GM19239 (cell line): ENCODE measurements around the gene PANK4.

ENCODE experiments used
- DNase-seq: peaks from one replicate; pipeline ENCODE4 v3.0.0; 2011; ENCODE audit warnings: low spot score; ENCODE audit not compliant: insufficient read length
- FAIRE-seq: peaks from 2 replicates; lab custom pipeline; 2011; peaks lifted over from hg19 to GRCh38; lab: Jason Lieb, UNC

The PANK4 gene

GRCh38 chr1:2516946-2517345 lies 9.4 kb downstream of the PANK4 start:
- FAIRE-seq, result no peak
- no peak for DNase-seq

DNA sequence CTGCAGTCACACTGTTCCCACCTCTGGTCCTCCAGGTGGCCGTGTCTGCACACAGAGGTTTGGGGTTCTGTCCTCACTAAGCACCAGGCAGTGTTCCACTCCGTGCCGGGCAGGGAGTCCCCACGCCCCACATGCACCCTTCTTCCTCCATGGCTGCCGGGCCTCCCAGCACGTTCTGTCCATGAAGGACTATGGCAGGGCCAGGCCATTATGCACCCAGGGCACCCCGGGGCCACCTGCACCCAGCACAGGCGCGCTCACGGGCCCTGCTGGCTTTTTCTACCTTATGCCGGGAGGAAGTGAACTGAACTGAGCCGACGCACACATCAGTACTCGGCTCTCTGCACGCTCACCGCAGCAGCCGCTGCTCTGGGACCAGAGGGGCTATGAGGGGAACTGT lies 10.3 kb downstream of the PANK4 start:
- FAIRE-seq (no peak), DNase-seq (no peak)

GRCh38 chr1:2515763-2516080 lies 10.7 kb downstream of the PANK4 start:
- DNase-seq (no peak), FAIRE-seq (no peak)

GRCh38 chr1:2514863-2515762 lies 11.3 kb downstream of the PANK4 start:
- FAIRE-seq (no peak), DNase-seq (no peak)

DNA sequence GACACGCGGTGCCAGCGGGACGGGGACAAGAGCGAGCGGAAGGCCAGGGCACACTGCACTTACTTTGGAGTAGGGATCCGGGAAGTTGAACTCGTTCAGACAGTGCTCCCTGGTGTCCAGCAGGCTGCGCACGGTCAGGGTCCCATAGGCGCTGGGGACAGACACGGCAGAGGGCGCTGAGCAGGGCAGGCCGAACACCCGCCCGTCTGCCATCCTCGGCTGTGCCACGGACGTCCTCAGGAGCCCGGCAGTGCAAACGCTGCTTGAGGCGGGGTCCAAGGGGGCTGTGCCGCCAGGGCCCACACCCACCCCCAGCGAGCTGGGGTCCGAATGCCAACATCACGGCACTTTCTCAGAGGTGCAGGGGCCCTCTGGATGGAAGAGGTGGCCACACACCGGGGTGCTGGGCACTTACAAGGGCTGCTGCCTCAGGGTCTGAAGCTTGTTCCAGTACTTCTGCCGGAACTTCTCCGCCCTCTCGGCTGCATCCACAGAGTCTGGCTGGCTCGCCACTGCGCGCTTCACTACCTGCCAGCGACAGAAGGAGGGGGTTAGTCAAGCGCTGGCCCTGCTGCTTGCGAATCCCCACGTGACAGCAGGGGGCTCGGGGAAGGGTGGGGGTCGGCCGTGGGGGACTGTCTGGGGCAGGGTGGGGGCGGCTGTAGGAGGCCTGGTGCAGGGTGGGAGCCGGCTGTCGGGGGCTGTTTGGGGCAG lies 12.3 kb downstream of the PANK4 start:
- FAIRE-seq, result no peak
- DNase-seq, result no peak

DNA sequence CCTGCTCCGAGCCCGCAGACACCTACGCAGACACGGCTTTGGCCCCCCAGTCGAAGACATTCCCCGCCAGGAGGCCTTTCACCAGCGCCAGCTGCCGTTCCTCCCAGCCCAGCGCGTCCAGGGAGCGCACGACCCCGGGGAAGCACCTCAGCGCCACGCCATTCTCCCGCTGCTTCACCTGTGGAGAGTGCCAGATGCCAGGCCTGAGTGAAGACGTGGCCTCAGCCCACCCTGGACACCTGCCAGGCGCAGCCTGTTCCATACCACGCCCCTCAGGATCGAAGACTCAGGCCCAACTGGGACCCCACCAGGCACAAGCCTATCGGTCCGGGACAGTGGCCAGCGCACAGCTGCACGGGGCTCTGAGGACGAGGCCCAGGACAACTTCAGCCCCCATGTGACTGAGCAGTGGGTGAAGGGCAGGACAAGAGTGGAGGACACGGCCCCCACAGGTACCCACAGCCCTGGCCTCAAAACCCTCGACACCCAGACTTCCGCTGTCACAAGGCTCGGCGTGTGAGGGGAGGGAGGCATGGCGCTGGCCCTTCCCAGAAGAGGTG lies 13.5 kb downstream of the PANK4 start:
- no peak for FAIRE-seq
- no peak for DNase-seq

DNA sequence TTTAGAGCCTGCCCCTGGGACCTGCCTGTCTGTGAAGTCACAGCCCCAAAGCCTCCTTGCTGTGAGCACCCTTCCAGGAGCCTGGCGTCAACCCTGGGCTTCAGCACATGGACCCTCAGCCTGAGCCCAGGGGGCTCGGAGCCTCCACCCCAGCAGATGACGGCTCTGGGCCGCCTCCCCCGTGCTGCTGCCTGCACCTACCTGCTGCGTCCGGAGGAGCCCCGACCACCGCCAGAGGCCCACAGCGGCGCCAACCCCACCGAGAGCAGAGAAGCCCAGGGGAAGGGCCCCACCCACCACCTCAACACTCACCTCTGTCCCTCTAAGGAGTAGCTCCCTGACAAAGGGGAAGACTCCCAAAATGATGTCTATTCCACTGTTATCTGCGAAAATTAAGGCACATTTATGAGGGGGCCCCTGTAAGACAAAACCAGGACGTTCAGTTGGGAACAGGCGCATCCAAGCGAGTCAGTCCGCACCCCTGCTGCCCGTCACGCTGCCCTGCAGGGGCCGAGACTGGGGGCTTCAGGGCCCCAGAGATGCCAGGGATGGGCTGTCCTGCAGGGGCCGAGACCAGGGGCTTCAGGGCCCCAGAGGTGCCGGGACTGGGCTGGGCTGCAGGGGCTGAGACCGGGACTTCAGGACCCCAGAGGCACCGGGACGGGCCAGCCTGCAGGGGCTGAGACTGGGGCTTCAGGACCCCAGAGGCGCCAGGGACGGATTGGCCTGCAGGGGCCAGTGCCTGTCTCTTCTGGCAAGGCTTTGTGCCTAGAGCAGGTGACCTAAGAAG lies 15.8 kb downstream of the PANK4 start:
- DNase-seq, result no peak
- FAIRE-seq, result no peak

- no peak for DNase-seq
- FAIRE-seq, result no peak
Measured at GRCh38 chr1:2509589-2509988, 16.8 kb downstream of the PANK4 start.

DNA sequence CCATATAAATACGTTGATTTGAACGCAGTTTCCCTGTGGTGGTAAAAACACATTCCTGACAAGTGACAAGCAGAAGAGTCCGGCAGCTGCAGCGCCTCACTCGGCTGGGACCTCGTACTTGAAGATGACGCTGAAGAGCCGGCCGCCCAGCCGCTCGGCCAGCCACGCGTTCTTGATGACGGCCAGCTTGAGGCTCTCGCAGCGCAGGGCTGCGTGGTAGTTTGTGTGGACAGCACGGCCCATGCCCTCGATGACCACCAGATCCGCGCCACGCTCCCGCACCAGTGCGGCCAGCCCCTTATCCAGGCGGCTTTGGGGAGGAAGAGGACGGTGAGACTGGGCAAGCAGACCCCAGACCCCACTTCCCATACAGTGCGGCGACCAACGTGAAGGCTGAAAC lies 17.6 kb downstream of the PANK4 start:
- DNase-seq (no peak), FAIRE-seq (no peak)

DNA sequence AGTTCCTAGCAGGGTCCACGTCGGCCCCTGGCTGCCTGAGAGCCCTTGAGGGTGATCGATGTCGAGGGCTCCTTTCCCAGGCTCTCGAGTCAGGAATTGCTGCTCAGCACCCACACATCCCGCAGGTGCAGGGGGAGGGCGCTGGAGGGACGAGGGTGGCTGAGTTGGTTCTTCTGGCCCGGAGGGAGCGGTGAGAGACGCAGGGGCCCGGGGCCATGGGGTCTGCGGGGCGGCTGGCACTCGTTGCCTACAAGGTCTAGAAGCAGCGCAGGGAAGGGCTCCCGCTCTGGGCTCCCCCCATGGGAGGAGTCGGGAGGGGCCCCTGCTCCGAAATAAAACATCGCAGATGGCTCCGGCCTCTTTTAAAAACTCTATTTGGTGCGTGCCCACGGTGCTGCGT lies 18.2 kb downstream of the PANK4 start:
- FAIRE-seq, result no peak
- no peak for DNase-seq

DNA sequence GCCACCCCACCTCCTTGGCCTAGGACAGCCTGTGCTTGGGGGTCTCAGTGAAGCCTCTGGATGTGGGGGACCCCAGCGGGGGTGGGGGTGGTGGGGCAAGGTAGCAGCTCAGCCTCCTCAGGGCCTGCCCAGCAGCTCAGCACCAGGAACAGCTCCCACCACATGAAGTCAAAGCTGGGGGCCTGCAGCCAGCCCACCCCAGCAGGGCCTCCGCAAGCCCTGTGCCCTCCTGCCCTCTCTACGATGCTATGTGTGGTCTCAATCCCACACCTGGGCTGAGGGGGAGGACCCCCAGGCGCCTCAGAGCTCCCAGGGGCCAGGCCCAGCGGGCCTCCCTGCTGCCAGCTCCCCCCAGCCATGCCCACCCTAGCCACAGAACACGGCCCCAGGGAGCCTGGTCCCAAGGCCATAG lies 18.6 kb downstream of the PANK4 start:
- FAIRE-seq (no peak), DNase-seq (no peak)

GRCh38 chr1:2506901-2507565 lies 19.4 kb downstream of the PANK4 start:
- FAIRE-seq, result no peak
- DNase-seq, result no peak

- no peak for DNase-seq
- FAIRE-seq, result no peak
Measured at GRCh38 chr1:2506007-2506860, 20.2 kb downstream of the PANK4 start.

GRCh38 chr1:2505461-2505994 lies 20.9 kb downstream of the PANK4 start:
- FAIRE-seq, result no peak
- DNase-seq, result no peak

DNA sequence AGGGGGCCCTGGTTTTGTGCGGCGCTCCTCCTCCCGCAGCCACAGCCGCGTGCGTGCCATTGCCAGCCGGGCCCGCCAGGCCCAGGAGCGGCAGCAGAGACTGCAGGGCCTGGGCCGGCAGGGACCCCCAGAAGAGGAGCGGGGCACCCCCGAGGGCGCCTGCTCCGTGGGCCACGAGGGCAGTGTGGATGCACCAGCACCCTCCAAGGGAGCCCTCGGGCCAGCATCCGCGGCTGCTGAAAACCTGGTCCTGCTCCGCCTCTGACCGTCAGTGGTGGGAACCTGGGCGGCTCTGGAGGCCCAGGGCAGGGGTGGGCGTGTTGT lies 21.5 kb downstream of the PANK4 start:
- DNase-seq, result no peak
- no peak for FAIRE-seq

DNA sequence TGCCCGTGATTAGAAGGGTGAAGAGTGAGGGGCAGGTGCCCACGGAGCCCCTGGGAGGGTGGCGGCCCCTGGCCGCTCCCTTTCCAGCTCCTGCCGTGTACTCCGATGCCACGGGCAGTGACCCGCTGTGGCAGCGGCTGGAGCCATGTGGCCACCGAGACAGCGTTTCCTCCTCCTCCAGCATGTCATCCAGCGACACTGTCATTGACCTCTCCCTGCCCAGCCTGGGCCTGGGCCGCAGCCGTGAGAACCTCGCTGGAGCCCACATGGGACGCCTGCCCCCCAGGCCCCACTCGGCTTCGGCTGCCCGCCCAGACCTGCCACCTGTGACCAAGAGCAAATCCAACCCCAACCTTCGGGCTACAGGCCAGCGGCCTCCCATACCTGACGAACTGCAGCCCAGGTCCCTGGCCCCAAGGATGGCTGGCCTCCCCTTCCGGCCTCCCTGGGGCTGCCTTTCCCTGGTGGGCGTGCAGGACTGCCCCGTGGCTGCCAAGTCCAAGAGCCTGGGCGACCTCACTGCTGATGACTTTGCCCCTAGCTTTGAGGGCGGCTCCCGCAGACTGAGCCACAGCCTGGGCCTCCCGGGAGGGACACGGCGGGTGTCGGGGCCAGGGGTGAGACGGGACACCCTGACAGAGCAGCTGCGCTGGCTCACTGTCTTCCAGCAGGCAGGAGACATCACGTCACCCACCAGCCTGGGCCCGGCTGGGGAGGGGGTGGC lies 22.0 kb downstream of the PANK4 start:
- FAIRE-seq (no peak), DNase-seq (no peak)

DNA sequence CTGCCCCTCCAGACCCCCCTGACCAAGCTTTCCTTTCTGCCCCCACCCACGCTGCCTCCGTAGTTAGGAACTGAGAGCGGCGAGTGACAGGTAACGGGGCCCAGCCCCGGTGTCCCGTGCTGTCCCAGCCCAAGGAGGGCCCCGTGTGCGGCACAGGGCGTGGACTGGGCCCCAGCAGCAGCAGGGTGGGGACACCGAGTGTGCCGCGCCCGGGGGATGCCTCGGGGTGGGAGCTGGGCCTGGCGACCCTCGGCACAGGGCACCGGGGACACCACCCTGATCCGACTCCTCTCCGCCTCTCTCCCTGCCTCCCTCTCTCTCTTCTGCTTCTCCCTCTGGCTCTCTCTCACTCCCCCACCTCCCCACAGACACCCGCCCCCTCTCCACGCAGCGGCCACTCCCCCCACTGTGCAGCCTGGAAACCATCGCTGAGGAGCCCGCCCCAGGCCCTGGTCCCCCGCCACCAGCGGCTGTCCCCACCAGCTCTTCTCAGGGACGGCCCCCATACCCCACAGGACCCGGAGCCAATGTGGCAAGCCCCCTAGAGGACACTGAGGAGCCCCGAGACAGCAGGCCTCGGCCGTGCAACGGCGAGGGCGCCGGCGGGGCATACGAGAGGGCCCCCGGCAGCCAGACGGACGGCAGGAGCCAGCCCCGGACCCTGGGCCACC lies 22.7 kb downstream of the PANK4 start:
- no peak for FAIRE-seq
- DNase-seq, result no peak
